ENCODE results near the gene KLHL22. TPM values are rescaled to one million over a fixed set of nuclear protein-coding genes. Genes with fewer than 3 reads are reported as not detected.
"Not testable (repeated sequence)": the region's sequence is repeated elsewhere in the genome, so short reads cannot be mapped to it uniquely, and the experiment has no call there.

Gene KLHL22
- total and polyA plus RNA-seq, 9 donors: 31.3 to 39.9 (median 35.7) TPM

GRCh38 chr22:20392365-20392881, 103.2 kb downstream of the KLHL22 start:
- H3K4me3 ChIP-seq (ENCODE audit: low read length); H3K9me3 ChIP-seq (replicated peaks; ENCODE audit: control insufficient read depth, low read depth, low read length); H3K27ac ChIP-seq (ENCODE audit: low read length); H3K27me3 ChIP-seq (ENCODE audit: control insufficient read depth, insufficient read depth, low read length); DNase-seq; H3K36me3 ChIP-seq (ENCODE audit: control insufficient read depth, insufficient read depth, low read length): not testable (repeated sequence)
- H3K4me1 ChIP-seq (ENCODE audit: control insufficient read depth, insufficient read depth, low read length): peaks cover 22% of the 10 kb centered on the region
- 97% methylated on average over 53 of the region's 53 CpGs for WGBS (ENCODE audit: insufficient coverage)

Other genes with a start within 250 kb of the KLHL22 start
- gene RTN4R, start 227.5 kb downstream of the KLHL22 start, total RNA-seq: 7.3 TPM
- 10 to 100 TPM in 7 of 8 donors, 1 to 10 TPM in 1; 9.2 to 19.0 (median 13.9) TPM for gene RTN4R, start 227.5 kb downstream of the KLHL22 start, polyA plus RNA-seq (ENCODE audit: insufficient read depth in 1 of 8, insufficient read length in 8 of 8, low replicate concordance in 1 of 8)
- gene DGCR6L, start 175.7 kb downstream of the KLHL22 start, total RNA-seq: 72.1 TPM
- 100 to 1,000 TPM in 2 of 8 donors, 10 to 100 TPM in 6; 60.9 to 152 (median 81.1) TPM for gene DGCR6L, start 175.7 kb downstream of the KLHL22 start, polyA plus RNA-seq (ENCODE audit: insufficient read depth in 1 of 8, insufficient read length in 8 of 8, low replicate concordance in 1 of 8)
- 12.6 TPM for gene ZNF74, start 101.6 kb downstream of the KLHL22 start, total RNA-seq
- 10 to 100 TPM; 11.7 to 24.4 (median 16.9) TPM for gene ZNF74, start 101.6 kb downstream of the KLHL22 start, polyA plus RNA-seq (ENCODE audit: insufficient read depth in 1 of 8, insufficient read length in 8 of 8, low replicate concordance in 1 of 8)
- 8.9 TPM for gene SCARF2, start 58.0 kb downstream of the KLHL22 start, total RNA-seq
- 10 to 100 TPM; 11.8 to 22.9 (median 20.1) TPM for gene SCARF2, start 58.0 kb downstream of the KLHL22 start, polyA plus RNA-seq (ENCODE audit: insufficient read depth in 1 of 8, insufficient read length in 8 of 8, low replicate concordance in 1 of 8)
- gene MED15, start 11.8 kb upstream of the KLHL22 start, total RNA-seq: 15.3 TPM
- gene MED15, start 11.8 kb upstream of the KLHL22 start, polyA plus RNA-seq (ENCODE audit: insufficient read depth in 1 of 8, insufficient read length in 8 of 8, low replicate concordance in 1 of 8): 10 to 100 TPM; 33.2 to 52.4 (median 42.9) TPM